Activated naive CD8-positive, alpha-beta T cell treated with anti-CD3 and anti-CD28 coated beads for 36 hours (primary cell): ENCODE data around the gene OR4E2. TPM values are rescaled to one million over a fixed set of nuclear protein-coding genes. Genes with fewer than 3 reads are reported as not detected.
"Not testable (repeated sequence)": the region's sequence is repeated elsewhere in the genome, so short reads cannot be mapped to it uniquely, and the experiment has no call there.

ENCODE experiments used
- DNase-seq: peaks from one replicate; pipeline ENCODE4 v3.0.0; 2021
- H3K27ac Mint-ChIP-seq: one replicate; pipeline ENCODE4 v1.8.0; 2022; ENCODE audit warnings: mild to moderate bottlenecking, moderate library complexity, mixed read lengths
- H3K27me3 Mint-ChIP-seq: one replicate; pipeline ENCODE4 v1.8.0; 2022; ENCODE audit warnings: mild to moderate bottlenecking, mixed read lengths
- H3K36me3 Mint-ChIP-seq: one replicate; pipeline ENCODE4 v1.8.0; 2021; ENCODE audit warnings: mild to moderate bottlenecking, mixed read lengths
- H3K4me1 Mint-ChIP-seq: one replicate; pipeline ENCODE4 v1.8.0; 2021; ENCODE audit warnings: mixed read lengths
- H3K4me3 Mint-ChIP-seq: one replicate; pipeline ENCODE4 v1.8.0; 2022; ENCODE audit warnings: mild to moderate bottlenecking, moderate library complexity, mixed read lengths
- H3K9me3 Mint-ChIP-seq: one replicate; pipeline ENCODE4 v1.8.0; 2022; ENCODE audit warnings: mixed read lengths
- total RNA-seq, 2 experiments: library from RNA; stranded (reverse); gene quantifications; one replicate each; pipeline ENCODE4 v1.2.3, GENCODE V29; 2021

The OR4E2 gene, protein sequence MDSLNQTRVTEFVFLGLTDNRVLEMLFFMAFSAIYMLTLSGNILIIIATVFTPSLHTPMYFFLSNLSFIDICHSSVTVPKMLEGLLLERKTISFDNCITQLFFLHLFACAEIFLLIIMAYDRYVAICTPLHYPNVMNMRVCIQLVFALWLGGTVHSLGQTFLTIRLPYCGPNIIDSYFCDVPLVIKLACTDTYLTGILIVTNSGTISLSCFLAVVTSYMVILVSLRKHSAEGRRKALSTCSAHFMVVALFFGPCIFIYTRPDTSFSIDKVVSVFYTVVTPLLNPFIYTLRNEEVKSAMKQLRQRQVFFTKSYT
- total RNA-seq = not detected

DNA sequence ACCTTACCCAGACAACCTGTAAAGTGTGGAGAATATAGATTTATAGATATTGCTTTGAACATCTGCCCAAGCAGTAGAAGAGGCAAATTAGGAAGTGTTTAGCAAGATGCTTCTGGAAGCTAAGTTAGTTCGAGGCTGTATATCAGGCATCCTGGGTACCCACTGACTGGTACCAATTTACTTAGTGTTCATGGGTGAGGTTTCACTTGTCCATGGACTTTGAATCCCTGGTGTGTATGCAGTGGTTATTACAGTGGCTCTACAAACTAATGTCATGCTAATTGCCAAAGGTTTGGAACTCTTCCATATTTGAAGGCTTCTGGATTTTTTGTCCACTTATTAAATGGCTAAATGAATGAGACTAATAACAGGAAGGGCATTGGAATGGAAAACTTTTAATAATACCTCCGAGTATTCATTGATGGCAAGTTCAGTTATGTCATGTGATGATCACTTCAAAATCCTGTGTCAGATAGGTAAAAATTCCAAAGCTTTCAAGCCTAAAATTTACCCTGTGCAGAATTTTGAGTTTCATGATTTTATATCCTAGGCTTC, at the start of gene OR4E2:
Gene OR4E2, plus strand, starts transcription at position 505 of the 555 bp plus-strand sequence. CDS start 11,248 bp downstream, outside the sequence.
- Mint-ChIP-seq H3K9me3 (no peaks in the 10 kb centered on the region), H3K4me1 (no peaks in the 10 kb centered on the region), H3K4me3 (no peak within 1 kb of the TSS), H3K36me3 (no peaks in the 10 kb centered on the region), H3K27me3 (peaks cover 24% of the 10 kb centered on the region), H3K27ac (no peak within 1 kb of the TSS)
- no peak for DNase-seq

GRCh38 chr14:21612324-21612723, 41.3 kb upstream of the OR4E2 start:
- Mint-ChIP-seq H3K36me3 (no peaks in the 10 kb centered on the region), H3K4me1 (no peaks in the 10 kb centered on the region), H3K4me3 (no peak overlapping the region), H3K27me3 (peaks cover 4% of the 10 kb centered on the region), H3K27ac (no peak overlapping the region), H3K9me3 (no peaks in the 10 kb centered on the region)
- DNase-seq = no peak

- DNase-seq = no peak
- no peak overlapping the region for H3K27ac Mint-ChIP-seq
- no peaks in the 10 kb centered on the region for H3K36me3 Mint-ChIP-seq
- H3K9me3 Mint-ChIP-seq = no peaks in the 10 kb centered on the region
- no peak overlapping the region for H3K4me3 Mint-ChIP-seq
- H3K27me3 Mint-ChIP-seq = peaks cover 2% of the 10 kb centered on the region
- no peaks in the 10 kb centered on the region for H3K4me1 Mint-ChIP-seq
Measured at GRCh38 chr14:21614240-21614639, 39.4 kb upstream of the OR4E2 start.

- Mint-ChIP-seq H3K27ac (no peak overlapping the region), H3K4me3 (no peak overlapping the region), H3K36me3 (no peaks in the 10 kb centered on the region), H3K27me3 (peaks cover 4% of the 10 kb centered on the region), H3K4me1 (no peaks in the 10 kb centered on the region), H3K9me3 (no peaks in the 10 kb centered on the region)
- no peak for DNase-seq
Measured at GRCh38 chr14:21617614-21618013, 36.0 kb upstream of the OR4E2 start.

- peaks cover 8% of the 10 kb centered on the region for H3K27me3 Mint-ChIP-seq
- no peak overlapping the region for H3K4me3 Mint-ChIP-seq
- DNase-seq = no peak
- peaks cover 2% of the 10 kb centered on the region for H3K36me3 Mint-ChIP-seq
- no peak overlapping the region for H3K27ac Mint-ChIP-seq
- no peaks in the 10 kb centered on the region for H3K9me3 Mint-ChIP-seq
- H3K4me1 Mint-ChIP-seq = no peaks in the 10 kb centered on the region
Measured at GRCh38 chr14:21626491-21627230, 27.0 kb upstream of the OR4E2 start.

DNA sequence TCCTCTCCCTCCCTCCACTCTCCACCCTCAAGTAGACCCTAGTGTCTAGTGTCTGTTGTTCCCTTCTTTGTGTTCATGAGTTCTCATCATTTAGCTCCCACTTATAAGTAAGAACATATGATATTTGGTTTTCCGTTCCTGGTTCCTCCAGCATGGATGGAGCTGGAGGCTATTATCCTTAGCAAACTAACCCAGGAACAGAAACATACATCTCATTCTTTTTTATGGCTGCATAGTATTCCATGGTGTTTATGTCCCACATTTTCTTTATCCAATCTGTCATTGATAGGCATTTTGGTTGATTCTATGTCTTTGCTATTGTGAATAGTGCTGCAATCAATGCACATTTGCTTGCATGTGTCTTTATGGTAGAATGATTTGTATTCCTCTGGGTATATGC, 23.1 kb upstream of the OR4E2 start:
- DNase-seq, H3K36me3 Mint-ChIP-seq, H3K27ac Mint-ChIP-seq, H3K9me3 Mint-ChIP-seq, H3K4me3 Mint-ChIP-seq, H3K4me1 Mint-ChIP-seq: not testable (repeated sequence)
- H3K27me3 Mint-ChIP-seq = peaks cover 14% of the 10 kb centered on the region

GRCh38 chr14:21631084-21631483, 22.6 kb upstream of the OR4E2 start:
- H3K9me3 Mint-ChIP-seq = no peaks in the 10 kb centered on the region
- no peak overlapping the region for H3K4me3 Mint-ChIP-seq
- peaks cover 2% of the 10 kb centered on the region for H3K36me3 Mint-ChIP-seq
- H3K4me1 Mint-ChIP-seq = no peaks in the 10 kb centered on the region
- H3K27me3 Mint-ChIP-seq = peaks cover 14% of the 10 kb centered on the region
- DNase-seq = no peak
- no peak overlapping the region for H3K27ac Mint-ChIP-seq

DNA sequence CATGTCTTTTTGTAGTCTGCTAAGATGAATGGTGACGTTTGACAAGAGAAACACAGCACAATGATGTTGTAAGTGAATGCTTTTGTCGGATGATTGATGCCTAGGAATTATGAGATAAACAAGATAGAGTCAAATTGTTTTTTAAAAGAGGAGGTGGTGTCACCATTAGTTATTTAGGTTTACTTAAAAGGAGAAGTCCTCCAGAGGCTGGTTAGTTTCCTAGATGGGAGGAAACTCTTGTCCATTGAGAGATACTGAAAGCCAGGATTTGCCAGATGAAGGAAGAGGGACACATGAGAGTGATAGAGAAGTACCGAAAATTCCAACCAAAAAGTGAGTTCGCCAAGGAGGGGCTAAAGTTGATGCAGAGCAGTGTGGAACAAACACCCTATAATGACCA, 18.8 kb upstream of the OR4E2 start, which contains the start of gene OR10G2:
Gene OR10G2, minus strand, starts transcription at position 101 of the 400 bp plus-strand sequence. Its CDS starts 98 bp downstream, at position 3.
- Mint-ChIP-seq H3K4me3 (no peak within 1 kb of the TSS), H3K27ac (no peak within 1 kb of the TSS), H3K4me1 (no peaks in the 10 kb centered on the region), H3K27me3 (peaks cover 9% of the 10 kb centered on the region), H3K9me3 (no peaks in the 10 kb centered on the region), H3K36me3 (peaks cover 2% of the 10 kb centered on the region)
- no peak for DNase-seq

GRCh38 chr14:21642683-21643082, 11.0 kb upstream of the OR4E2 start:
- Mint-ChIP-seq H3K4me1 (peaks cover 4% of the 10 kb centered on the region), H3K9me3 (no peaks in the 10 kb centered on the region), H3K36me3 (no peaks in the 10 kb centered on the region), H3K4me3 (peak overlapping the region; percentile 74), H3K27me3 (no peaks in the 10 kb centered on the region), H3K27ac (peak overlapping the region; percentile 71)
- DNase-seq = no peak

- no peaks in the 10 kb centered on the region for H3K36me3 Mint-ChIP-seq
- H3K4me1 Mint-ChIP-seq = peaks cover 4% of the 10 kb centered on the region
- peak overlapping the region; percentile 74 for H3K4me3 Mint-ChIP-seq
- DNase-seq = no peak
- H3K27ac Mint-ChIP-seq = peak overlapping the region; percentile 71
- H3K27me3 Mint-ChIP-seq = peaks cover 3% of the 10 kb centered on the region
- no peaks in the 10 kb centered on the region for H3K9me3 Mint-ChIP-seq
Measured at GRCh38 chr14:21643407-21643806, 10.2 kb upstream of the OR4E2 start.

GRCh38 chr14:21647380-21647779, 6.3 kb upstream of the OR4E2 start:
- H3K27ac Mint-ChIP-seq = no peak overlapping the region
- no peaks in the 10 kb centered on the region for H3K36me3 Mint-ChIP-seq
- peaks cover 27% of the 10 kb centered on the region for H3K27me3 Mint-ChIP-seq
- H3K4me3 Mint-ChIP-seq = no peak overlapping the region
- H3K9me3 Mint-ChIP-seq = no peaks in the 10 kb centered on the region
- H3K4me1 Mint-ChIP-seq = no peaks in the 10 kb centered on the region
- no peak for DNase-seq

DNA sequence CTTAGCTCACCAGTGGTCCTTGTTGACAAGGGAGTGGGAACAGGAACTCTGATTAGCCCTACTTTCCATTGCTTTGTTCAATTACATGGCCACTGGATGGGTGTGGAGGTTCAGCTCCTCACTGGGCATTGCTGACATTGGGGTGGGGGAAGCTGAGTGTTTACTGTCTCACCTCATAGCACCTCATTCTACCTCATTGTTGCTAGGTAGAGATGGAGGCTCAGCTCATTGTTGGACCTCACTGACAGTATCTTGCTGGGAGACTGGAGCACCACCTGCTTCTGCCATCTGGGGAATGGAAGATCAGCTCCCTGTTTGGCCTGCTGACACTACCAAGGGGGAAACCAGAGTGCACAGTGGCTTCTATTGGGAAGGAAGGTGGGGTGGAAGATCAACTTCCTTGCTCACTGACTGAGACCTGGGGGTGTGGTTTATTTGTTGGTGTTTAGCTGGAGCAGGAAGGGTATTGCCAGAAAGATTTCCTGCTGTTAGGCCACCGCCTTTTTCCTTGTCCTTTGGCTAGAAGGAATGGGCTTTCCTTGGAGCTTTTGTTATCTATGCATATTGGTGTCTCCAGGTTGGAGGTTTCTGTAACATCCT, 1.3 kb upstream of the OR4E2 start:
- no peak overlapping the region for H3K4me3 Mint-ChIP-seq
- peaks cover 27% of the 10 kb centered on the region for H3K27me3 Mint-ChIP-seq
- no peaks in the 10 kb centered on the region for H3K36me3 Mint-ChIP-seq
- no peaks in the 10 kb centered on the region for H3K9me3 Mint-ChIP-seq
- DNase-seq = no peak
- H3K27ac Mint-ChIP-seq = no peak overlapping the region
- H3K4me1 Mint-ChIP-seq = no peaks in the 10 kb centered on the region

- peaks cover 23% of the 10 kb centered on the region for H3K27me3 Mint-ChIP-seq
- H3K27ac Mint-ChIP-seq = no peak overlapping the region
- H3K9me3 Mint-ChIP-seq = no peaks in the 10 kb centered on the region
- no peaks in the 10 kb centered on the region for H3K36me3 Mint-ChIP-seq
- no peaks in the 10 kb centered on the region for H3K4me1 Mint-ChIP-seq
- no peak for DNase-seq
- H3K4me3 Mint-ChIP-seq = no peak overlapping the region
Measured at GRCh38 chr14:21654215-21654614, 580 bp downstream of the OR4E2 start.

DNA sequence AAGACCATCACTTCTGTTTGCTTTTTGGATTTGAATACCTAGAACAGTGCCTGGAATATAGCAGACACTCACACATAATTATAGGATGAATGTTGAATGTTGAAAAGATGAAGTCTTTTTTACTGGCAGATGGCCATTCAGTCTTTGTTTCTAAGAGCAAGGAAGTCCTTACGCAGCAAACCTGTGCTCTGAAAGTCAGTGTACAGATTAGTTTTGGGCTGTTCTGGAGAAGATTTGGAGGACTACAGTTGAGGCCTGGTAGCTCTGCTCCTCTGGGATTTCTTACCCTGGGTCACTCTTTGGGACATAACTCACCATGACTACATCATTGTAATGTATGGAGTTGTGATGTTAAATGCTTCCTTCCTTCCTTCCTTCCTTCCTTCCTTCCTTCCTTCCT, 3.3 kb downstream of the OR4E2 start:
- Mint-ChIP-seq H3K27ac (no peak overlapping the region), H3K9me3 (no peaks in the 10 kb centered on the region), H3K27me3 (peaks cover 2% of the 10 kb centered on the region), H3K4me1 (no peaks in the 10 kb centered on the region), H3K36me3 (no peaks in the 10 kb centered on the region), H3K4me3 (no peak overlapping the region)
- no peak for DNase-seq

DNA sequence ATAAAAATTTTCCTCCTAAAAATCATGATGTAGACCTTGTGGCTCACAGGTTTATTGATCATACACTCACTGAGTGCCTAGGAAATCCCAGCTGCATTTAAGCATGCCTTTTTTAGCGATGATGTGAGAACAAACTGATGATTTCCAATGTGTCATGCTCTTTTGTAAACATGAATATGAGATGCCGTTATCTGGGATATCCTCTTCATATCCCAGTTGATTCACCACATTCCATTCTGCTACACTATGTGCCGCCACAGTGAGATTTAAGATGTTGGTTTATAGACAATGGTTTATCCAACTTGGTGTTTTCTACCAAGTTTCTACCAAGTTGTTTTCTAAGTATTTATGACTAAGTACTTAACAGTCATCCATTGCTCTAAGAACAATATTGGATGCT, 14.7 kb downstream of the OR4E2 start:
- Mint-ChIP-seq H3K4me3 (no peak overlapping the region), H3K27me3 (peaks cover 27% of the 10 kb centered on the region), H3K9me3 (peaks cover 3% of the 10 kb centered on the region), H3K4me1 (no peaks in the 10 kb centered on the region), H3K27ac (no peak overlapping the region), H3K36me3 (peaks cover 3% of the 10 kb centered on the region)
- no peak for DNase-seq
